ENCODE data around the gene POR. TPM values are rescaled to one million over a fixed set of nuclear protein-coding genes. Genes with fewer than 3 reads are reported as not detected.

Gene POR
- total RNA-seq, 1 experiment from 2014 or later = 162 TPM

DNA sequence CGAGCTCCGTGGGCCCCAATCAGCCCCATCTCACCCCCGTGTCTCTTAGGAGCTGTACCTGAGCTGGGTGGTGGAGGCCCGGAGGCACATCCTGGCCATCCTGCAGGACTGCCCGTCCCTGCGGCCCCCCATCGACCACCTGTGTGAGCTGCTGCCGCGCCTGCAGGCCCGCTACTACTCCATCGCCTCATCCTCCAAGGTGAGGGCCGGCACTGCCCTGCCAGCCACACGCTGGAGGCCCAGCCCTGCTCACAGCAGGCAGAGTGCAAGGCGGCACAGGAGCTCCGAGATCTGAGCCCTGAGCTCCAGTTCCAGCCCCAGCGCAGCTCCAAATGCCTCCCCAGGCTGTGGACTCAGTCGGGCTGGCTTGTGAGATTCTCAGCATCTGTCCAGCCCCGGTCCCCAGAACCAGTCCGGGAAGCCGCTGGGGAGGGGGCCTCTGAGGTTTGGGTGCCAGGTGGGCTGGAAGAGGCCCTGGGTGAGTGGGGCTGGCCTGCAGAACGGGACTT lies 70.1 kb downstream of the POR start:
- Mint-ChIP-seq H3K4me1 (ENCODE audit: low read depth, unreplicated experiment) (peaks cover 7% of the 10 kb centered on the region), H3K4me3 (ENCODE audit: unreplicated experiment) (no peak overlapping the region), H3K36me3 (ENCODE audit: insufficient read depth, unreplicated experiment) (peaks cover 77% of the 10 kb centered on the region), H3K27ac (ENCODE audit: unreplicated experiment) (no peak overlapping the region), H3K9me3 (ENCODE audit: unreplicated experiment) (no peaks in the 10 kb centered on the region), H3K27me3 (ENCODE audit: insufficient read depth, unreplicated experiment) (no peaks in the 10 kb centered on the region)
- Histone ChIP-seq H3K4me3 (ENCODE audit: low read depth, low read length) (no peak overlapping the region), H3K27me3 (replicated peaks; ENCODE audit: control insufficient read depth, insufficient read depth, low read length) (no peaks in the 10 kb centered on the region), H3K4me1 (peaks cover 10% of the 10 kb centered on the region), H3K36me3 (ENCODE audit: control insufficient read depth, insufficient read depth, low read length) (peaks cover 1% of the 10 kb centered on the region), H3K9me3 (no peaks in the 10 kb centered on the region)
- no TSS peak for BruUV-seq (replicated peaks)
- ChIA-PET CTCF (no interaction called here), POLR2A (no interaction called here)
- intact Hi-C loops (cut with micrococcal nuclease; ENCODE audit: unreplicated experiment) = no loop called here
- TF ChIP-seq, protein P1, sequence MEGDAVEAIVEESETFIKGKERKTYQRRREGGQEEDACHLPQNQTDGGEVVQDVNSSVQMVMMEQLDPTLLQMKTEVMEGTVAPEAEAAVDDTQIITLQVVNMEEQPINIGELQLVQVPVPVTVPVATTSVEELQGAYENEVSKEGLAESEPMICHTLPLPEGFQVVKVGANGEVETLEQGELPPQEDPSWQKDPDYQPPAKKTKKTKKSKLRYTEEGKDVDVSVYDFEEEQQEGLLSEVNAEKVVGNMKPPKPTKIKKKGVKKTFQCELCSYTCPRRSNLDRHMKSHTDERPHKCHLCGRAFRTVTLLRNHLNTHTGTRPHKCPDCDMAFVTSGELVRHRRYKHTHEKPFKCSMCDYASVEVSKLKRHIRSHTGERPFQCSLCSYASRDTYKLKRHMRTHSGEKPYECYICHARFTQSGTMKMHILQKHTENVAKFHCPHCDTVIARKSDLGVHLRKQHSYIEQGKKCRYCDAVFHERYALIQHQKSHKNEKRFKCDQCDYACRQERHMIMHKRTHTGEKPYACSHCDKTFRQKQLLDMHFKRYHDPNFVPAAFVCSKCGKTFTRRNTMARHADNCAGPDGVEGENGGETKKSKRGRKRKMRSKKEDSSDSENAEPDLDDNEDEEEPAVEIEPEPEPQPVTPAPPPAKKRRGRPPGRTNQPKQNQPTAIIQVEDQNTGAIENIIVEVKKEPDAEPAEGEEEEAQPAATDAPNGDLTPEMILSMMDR (IDR thresholded peaks at IDR 0.05; ENCODE audit: insufficient read depth in 1 of 2, low read depth in 1 of 2, low read length in 1 of 2, severe bottlenecking in 1 of 2, unreplicated experiment in 1 of 2) = no peak
- no peak for DNase-seq

DNA sequence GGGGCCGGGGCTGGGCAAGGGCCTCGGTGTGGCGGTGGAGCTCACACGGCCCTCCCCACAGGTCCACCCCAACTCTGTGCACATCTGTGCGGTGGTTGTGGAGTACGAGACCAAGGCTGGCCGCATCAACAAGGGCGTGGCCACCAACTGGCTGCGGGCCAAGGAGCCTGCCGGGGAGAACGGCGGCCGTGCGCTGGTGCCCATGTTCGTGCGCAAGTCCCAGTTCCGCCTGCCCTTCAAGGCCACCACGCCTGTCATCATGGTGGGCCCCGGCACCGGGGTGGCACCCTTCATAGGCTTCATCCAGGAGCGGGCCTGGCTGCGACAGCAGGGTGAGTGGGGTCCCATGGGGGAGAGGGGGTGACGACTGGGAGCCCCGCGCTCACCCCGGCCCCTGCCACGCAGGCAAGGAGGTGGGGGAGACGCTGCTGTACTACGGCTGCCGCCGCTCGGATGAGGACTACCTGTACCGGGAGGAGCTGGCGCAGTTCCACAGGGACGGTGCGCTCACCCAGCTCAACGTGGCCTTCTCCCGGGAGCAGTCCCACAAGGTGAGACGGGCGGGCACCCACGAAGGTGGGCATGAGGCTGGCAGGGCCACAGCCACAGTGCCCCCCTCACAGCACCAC lies 70.7 kb downstream of the POR start:
- no TSS peak for BruUV-seq (replicated peaks)
- Mint-ChIP-seq H3K4me3 (ENCODE audit: unreplicated experiment) (no peak overlapping the region), H3K27me3 (ENCODE audit: insufficient read depth, unreplicated experiment) (no peaks in the 10 kb centered on the region), H3K27ac (ENCODE audit: unreplicated experiment) (no peak overlapping the region), H3K9me3 (ENCODE audit: unreplicated experiment) (no peaks in the 10 kb centered on the region), H3K36me3 (ENCODE audit: insufficient read depth, unreplicated experiment) (peaks cover 77% of the 10 kb centered on the region), H3K4me1 (ENCODE audit: low read depth, unreplicated experiment) (peaks cover 13% of the 10 kb centered on the region)
- no peaks in the 10 kb centered on the region for H3K9me3 ChIP-seq
- no peak for DNase-seq
- POLR2A ChIA-PET = no interaction called here
- no peaks in the 10 kb centered on the region for H3K27me3 ChIP-seq (replicated peaks; ENCODE audit: control insufficient read depth, insufficient read depth, low read length)
- peaks cover 16% of the 10 kb centered on the region for H3K4me1 ChIP-seq
- TF ChIP-seq, protein P1 (IDR thresholded peaks at IDR 0.05; ENCODE audit: insufficient read depth in 1 of 2, low read depth in 1 of 2, low read length in 1 of 2, severe bottlenecking in 1 of 2, unreplicated experiment in 1 of 2) = no peak
- H3K36me3 ChIP-seq (ENCODE audit: control insufficient read depth, insufficient read depth, low read length) = peaks cover 1% of the 10 kb centered on the region
- intact Hi-C loops (cut with micrococcal nuclease; ENCODE audit: unreplicated experiment) = no loop called here
- CTCF ChIA-PET = interaction anchor here (0.6 kb wide), 1 partner anchor 121 kb away, joined by 6 read pairs; no protein-coding TSS in a partner anchor
- H3K4me3 ChIP-seq (ENCODE audit: low read depth, low read length) = no peak overlapping the region

DNA sequence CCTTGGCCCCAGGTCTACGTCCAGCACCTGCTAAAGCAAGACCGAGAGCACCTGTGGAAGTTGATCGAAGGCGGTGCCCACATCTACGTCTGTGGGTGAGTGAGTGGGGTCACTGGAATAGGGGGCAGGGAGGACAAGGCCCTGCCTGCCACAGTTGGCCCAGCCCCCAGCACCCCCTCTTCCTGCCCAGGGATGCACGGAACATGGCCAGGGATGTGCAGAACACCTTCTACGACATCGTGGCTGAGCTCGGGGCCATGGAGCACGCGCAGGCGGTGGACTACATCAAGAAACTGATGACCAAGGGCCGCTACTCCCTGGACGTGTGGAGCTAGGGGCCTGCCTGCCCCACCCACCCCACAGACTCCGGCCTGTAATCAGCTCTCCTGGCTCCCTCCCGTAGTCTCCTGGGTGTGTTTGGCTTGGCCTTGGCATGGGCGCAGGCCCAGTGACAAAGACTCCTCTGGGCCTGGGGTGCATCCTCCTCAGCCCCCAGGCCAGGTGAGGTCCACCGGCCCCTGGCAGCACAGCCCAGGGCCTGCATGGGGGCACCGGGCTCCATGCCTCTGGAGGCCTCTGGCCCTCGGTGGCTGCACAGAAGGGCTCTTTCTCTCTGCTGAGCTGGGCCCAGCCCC lies 71.3 kb downstream of the POR start:
- no peaks in the 10 kb centered on the region for H3K27me3 Mint-ChIP-seq (ENCODE audit: insufficient read depth, unreplicated experiment)
- CTCF ChIA-PET = interaction anchor here (0.6 kb wide), 1 partner anchor 122 kb away, joined by 6 read pairs; no protein-coding TSS in a partner anchor
- H3K36me3 ChIP-seq (ENCODE audit: control insufficient read depth, insufficient read depth, low read length) = peaks cover 1% of the 10 kb centered on the region
- H3K4me3 ChIP-seq (ENCODE audit: low read depth, low read length) = no peak overlapping the region
- intact Hi-C loops (cut with micrococcal nuclease; ENCODE audit: unreplicated experiment) = no loop called here
- no peaks in the 10 kb centered on the region for H3K9me3 Mint-ChIP-seq (ENCODE audit: unreplicated experiment)
- TSS peak; percentile 81 for BruUV-seq (replicated peaks)
- H3K27me3 ChIP-seq (replicated peaks; ENCODE audit: control insufficient read depth, insufficient read depth, low read length) = no peaks in the 10 kb centered on the region
- POLR2A ChIA-PET = no interaction called here
- peaks cover 19% of the 10 kb centered on the region for H3K4me1 Mint-ChIP-seq (ENCODE audit: low read depth, unreplicated experiment)
- peaks cover 77% of the 10 kb centered on the region for H3K36me3 Mint-ChIP-seq (ENCODE audit: insufficient read depth, unreplicated experiment)
- no peak overlapping the region for H3K4me3 Mint-ChIP-seq (ENCODE audit: unreplicated experiment)
- TF ChIP-seq, protein P1 (IDR thresholded peaks at IDR 0.05; ENCODE audit: insufficient read depth in 1 of 2, low read depth in 1 of 2, low read length in 1 of 2, severe bottlenecking in 1 of 2, unreplicated experiment in 1 of 2) = no peak
- peak overlapping the region; percentile 42 for H3K27ac Mint-ChIP-seq (ENCODE audit: unreplicated experiment)
- H3K4me1 ChIP-seq = peaks cover 22% of the 10 kb centered on the region
- no peaks in the 10 kb centered on the region for H3K9me3 ChIP-seq
- DNase-seq = no peak

Data from Caco-2 (cell line).